Dedifferentiated amniotic fluid mesenchymal stem cell (primary cell): Measurements from ENCODE around the gene PLXNA4.

Source experiments
- DNase-seq: peaks from one replicate; pipeline ENCODE4 v3.0.0-alpha.2; 2016; ENCODE audit errors: extremely low spot score

The PLXNA4 gene

DNA sequence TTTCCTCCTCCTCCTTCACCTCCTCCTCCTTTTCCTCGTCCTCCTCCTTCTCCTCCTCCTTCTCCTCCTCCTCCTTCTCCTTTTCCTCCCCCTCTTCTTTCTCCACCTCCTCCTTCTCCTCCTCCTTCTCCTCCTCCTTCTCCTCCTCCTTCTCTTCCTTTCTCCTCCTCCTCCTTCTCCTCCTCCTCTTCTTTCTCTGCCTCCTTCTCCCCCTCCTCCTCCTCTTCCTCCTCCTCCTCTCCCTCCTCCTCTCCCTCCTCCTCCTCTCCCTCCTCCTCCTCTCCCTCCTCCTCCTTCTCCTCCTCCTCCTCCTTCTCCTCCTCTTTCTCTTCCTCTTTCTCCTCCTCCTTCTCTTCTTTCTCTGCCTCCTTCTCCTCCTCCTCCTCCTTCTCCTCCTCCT is 13.6 kb downstream of the PLXNA4 start:
- DNase-seq, result no peak

DNA sequence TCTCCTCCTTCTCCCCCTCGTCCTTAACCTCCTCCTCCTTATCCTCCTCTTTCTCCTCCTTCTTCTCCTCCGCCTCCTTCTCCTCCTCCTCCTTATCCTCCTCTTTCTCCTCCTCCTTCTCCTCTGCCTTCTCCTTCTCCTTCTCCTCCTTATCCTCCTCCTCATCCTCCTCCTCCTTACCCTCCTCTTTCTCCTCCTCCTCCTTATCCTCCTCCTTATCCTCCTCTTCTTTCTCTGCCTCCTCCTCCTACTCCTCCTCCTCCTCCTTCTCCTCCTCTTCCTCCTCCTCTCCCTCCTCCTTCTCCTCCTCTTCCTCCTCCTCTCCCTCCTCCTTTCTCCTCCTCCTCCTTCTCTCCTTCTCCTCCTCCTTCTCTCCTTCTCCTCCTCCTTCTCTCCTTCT is 14.5 kb downstream of the PLXNA4 start:
- DNase-seq, result no peak

DNA sequence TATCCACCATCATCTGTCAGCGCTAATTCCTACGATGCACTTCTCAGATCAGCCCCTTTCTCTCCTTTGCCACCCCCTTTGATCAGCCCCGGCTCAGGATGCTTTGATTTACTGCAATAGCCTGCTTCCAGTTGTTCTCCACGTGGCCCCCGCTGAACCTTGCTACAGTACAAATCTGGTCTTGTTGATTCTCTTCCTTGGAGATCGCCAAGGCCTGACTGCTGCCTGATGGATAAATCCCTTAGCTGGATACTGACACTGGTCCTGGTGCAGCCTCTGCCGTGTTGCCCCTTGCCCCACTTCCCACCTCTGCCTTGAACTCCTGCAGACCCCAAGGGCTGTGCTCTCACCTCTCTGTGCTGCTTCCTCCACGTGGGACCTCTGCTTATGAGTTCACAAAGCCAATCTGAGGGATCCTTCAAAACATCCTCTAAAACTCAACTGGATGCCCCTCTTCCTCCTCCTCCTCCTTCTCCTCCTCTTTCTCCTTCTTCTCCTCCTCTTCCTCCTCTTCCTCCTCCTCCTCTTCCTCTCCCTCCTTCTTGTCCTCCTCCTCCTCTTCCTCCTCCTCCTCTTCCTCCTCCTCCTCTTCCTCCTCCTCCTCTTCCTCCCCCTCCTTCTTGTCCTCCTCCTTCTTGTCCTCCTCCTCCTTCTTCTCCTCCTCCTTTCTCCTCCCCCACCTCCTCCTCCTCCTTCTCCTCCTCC is 15.3 kb downstream of the PLXNA4 start:
- no peak for DNase-seq

DNA sequence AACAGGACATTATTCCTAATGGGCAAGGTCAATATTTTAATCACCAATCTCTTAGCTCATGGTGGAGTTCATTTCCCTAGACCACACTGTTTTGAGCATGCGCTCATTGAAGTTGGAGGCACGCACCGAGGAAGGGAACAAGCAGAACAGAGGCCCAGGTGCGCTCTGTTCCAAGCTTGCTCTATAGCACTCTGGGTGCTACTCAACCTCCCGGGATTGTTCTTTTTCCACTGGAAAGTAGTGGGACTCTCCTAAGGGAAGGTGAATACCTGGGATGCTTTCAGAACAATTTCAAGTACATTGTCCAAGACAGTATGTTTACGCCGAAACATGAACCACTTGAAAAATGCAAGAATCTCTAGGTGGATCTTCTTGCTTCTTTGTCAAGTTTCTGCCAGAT is 16.2 kb downstream of the PLXNA4 start:
- no peak for DNase-seq

DNA sequence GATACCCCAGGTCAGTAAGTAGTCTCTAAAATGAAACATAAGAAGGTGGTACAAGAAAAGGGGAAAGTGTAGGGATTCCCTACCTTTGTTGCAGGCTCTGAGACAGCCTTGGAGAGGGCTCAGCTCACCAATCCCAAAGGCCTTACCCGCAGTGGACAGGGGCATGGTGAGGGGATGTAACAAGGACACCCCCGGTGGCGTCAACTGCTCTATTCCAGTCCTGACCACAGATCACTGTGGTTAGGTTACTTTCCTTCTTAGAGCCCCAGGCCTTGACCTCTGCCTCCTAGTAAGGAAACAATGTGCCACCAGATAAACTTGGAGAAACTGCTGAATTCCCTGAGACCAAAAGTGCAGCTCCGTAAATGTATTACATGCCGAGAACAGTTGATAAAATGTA is 17.5 kb downstream of the PLXNA4 start:
- DNase-seq, result no peak

DNA sequence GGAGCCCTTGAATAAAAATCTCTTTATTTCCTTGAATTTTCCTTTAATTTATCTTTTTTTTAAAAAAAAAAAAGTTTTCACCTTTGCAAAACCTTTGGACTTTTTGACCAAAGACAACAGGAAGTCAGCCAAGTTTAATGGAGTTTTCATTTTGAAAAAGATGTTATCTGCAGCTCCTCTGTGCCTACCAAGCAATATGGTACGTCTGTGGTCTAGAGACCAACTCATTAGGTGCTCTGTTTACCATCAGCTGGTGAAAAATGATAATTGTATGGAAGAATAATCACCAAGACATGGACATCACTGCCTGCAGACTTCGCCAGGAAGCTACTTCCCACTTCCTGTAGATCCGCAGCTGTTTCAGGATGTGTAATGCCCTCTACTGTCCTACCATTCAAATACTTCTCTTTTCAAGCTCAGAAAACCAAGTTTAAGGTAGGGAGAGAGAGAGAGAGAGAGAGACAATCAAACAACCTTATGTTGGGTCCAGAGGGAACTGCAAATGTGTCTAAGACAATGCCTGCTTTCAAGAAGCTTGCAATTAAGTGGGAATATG is 18.7 kb downstream of the PLXNA4 start:
- DNase-seq, result no peak

DNA sequence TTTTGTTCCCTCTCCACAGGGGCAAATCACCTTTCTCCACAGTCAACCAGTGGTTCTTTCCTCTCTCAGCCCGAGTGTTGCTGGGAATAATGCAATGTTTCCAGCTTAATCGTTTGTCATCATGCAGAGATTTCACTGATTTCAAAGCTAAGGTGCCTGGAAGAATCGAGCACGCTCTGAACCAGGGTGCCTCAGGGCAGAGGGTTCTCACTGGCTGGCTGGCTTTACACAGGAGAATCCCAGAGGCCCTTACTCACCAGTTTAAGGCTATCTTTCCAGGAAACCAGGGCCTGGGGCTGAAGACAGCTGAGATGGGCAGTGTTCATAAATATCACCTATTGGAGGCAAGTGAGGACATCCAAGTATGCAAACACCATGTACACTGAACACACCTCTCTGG is 21.8 kb downstream of the PLXNA4 start:
- no peak for DNase-seq

DNA sequence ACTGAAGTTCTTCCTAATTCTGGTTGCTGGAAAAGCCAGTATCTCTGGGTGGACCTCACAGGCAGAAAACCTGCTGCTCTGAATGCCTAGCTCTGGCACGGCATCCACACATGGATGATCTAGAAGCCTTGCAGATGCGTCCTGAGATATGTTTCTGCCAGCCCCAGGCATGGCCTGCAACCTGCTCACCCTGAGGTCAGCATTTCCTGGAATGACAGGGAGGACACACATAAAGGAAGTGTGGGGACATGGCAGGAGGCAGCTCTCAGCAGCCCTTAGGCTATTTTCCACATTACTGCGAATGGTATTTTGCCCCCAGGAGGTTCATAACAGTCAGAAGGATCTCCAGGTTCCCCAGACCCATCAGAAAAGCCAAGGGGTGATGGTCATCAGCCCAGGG is 23.2 kb downstream of the PLXNA4 start:
- DNase-seq, result no peak

DNA sequence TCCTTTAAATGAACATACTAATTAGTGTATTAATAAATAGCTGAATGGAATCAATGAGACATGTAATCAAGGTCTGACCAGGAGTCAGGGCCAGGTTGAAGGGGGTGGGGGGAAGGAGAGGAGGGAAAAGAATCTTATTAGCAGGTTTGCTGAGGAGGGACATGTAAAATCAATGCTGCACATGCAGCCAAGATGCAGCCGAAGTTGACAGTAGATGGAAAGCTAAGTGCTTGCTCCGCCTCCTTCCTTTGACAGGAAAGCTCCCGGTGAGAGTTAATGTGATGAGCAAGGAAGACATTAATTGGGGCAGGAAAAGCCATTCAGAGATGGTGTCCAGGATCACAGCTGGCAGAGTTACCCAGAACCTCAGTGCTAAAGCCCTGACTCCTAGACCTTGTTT is 24.4 kb downstream of the PLXNA4 start:
- no peak for DNase-seq

DNA sequence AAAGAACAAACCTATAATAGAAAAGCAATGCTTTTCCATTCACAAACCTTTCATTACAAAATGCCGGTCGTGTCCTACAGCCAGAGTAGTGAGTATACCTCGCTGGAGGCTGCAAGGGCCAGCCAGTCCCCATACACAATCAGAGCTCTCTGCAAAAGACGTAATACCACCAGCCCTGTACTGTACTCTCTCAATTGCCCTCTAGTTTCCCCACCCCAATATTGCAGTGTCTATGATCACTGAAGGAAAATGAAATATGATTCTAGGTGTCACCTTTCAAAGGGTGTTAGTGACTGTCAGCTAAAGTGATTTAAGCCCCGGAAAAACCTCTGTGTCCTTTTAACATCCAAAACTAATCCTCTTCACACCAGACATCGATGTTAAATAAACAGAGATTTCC is 24.8 kb downstream of the PLXNA4 start:
- DNase-seq, result no peak

DNA sequence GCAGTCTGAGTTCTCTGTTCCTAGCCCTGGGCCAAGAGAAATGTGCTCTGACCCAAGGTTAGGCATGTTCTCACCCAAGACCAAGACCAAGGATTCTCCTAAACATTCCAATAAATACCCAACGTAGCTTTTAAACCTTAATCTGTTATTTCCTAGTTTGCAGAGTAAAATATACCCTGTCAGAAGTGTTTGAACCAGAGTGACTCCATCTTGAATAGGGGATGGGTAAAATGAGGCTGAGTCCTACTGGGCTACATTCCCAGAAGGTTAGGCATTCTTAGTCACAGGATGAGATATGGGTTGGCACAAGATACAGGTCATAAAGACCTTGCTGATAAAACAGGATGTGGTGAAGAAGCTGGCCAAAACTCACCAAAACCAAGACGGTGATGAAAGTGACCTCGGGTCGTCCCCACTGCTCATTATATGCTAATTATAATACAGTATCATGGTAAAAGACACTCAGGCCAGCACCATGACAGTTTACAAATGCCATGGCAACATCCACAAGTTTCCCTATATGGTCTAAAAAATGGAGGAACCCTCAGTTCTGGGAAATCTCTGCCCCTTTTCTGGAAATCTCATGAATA is 27.7 kb downstream of the PLXNA4 start:
- DNase-seq, result no peak

DNA sequence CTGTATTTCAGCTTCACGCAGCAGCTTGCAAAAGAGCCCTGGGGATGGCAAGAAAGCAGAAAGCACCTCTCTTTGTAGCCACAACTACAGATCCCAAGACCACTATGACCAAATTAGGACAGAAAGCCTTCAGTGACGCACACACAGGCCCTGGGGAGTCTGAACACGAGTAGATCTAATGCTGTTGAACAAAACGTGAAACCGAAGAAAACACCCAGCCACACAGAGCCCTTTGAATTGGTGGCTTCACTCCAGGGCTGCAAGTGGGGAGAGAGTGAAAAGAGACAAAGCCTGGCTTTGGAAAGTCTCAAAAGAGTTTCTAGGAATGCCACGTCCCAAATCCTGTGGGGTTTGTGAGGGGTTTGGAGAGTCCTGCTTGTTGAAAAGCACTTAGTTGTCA is 28.4 kb downstream of the PLXNA4 start:
- DNase-seq, result no peak

DNA sequence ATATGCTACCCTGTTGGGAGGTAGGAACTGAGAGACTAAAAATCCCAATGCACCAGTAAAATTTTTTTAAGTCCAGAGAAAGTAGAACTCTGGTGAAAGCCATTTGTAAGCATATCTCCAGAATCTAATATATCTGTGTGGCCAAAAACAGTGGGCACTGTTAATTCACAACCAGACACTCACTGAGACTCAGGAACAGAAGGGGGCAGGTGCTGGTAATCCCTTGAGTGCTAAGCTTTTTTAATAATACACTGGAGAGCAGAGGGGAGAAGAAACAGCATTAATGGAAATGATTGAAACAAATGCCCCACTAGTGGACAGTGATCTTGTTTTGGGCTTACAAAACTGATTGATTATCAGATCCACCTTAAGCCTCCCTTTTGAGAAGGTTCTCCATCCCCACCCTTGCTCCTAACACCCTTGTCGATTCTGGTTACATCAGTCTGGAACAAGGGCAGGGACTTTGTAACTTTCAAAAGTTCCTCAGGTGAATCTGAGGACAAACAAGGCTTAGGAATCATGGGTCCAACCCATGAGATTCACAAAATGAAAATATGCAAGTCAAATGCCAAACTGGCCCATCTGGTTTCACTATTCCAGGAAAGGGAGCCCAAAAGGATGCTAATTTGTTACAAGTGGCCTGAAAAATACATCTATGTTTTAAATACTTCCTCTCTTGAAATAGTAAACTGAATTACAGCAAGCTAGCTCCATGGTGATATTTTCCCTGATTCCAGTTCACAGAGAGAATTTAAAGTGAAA is 29.7 kb downstream of the PLXNA4 start:
- DNase-seq, result no peak

DNA sequence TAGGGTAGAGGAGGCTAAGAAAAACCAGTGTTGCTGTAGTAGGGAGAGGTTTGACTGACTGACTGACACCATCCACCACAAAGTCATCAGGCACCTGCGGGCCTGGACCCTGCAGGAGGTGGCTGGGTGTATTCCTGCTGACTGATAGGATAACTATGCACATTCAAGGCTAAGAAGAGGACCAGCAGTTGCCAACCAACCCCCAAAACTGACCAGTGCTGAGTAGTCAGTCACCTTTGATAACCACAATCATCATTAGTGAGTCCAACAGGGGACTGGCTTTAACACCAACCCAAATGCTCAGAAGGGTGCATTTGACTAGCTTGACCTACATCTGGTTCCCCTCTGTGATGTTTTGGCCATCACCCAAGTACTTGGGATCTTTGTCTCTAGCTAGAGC is 30.5 kb downstream of the PLXNA4 start:
- DNase-seq, result no peak

DNA sequence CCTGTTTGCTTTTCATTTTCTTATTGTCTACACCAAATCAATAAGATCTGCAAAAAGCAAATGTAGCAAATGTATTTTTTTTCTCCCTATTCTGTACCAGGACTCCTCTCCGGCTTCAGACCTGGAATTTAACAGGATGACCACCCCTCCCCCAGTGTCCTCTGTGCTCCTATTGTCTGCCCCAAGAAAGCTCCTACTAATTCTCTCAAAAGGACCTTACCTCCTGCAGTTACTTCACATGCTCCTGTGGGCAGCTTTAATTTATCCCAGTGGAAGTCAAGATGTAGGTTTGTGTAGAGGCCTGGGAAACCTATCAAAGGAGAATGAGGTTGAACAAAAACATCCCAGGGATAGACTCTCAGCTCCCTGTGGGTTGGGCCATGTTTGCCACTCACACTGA is 31.3 kb downstream of the PLXNA4 start:
- DNase-seq, result no peak

DNA sequence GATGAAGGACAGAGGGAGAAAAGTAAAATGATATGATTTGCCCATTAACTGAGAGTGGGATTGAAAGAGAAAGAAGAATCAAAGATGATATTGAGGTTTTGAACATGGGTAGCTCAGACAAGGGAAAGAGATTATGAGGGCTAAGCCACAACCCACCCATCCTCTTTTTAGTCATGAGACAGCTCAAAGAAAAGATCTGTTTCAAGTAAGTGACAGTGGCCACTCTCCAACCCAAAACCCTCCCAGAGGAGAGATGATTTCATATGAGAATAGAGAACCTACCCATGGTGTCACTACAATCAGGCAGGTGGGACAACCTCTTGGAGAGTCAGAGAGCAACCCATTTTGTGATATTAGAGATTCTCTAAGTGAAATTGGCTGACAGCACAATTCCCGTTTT is 32.2 kb downstream of the PLXNA4 start:
- no peak for DNase-seq

DNA sequence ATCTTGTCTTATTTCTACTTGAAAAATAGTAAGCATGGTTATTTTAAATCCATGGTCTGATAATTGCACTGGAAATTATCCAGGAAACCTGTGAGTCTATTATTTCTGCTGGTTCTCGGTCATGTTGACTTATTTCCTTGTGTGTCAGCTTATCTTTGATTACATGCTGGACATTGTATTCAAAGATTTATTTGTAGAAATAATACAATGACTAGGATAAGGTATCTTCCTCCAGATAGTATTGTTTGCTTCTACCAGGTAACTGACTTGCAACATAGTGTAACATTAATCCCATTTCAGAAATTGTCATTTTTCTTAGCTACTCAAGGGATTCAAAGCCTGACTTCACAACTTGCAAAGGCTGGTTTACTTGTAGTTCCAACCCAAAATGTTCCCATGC is 33.4 kb downstream of the PLXNA4 start:
- no peak for DNase-seq

DNA sequence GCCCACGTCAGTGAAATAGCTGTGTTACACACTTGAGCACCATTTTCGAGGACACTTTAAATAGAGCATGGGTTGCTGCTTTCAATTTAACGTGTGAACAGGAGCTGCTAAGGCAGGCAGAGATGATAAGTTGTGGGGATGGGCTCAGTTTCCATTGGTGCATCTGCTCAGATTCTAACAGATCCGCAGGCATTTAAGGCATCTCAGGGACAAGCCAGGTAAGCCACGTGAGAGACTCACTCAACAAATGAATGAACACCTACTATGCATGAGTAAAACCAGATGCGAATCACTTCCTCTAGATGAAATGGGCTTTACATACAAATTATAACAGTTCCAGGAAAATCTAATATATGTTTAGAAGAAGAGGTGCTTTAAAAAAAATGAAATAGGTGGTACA is 34.6 kb downstream of the PLXNA4 start:
- DNase-seq, result no peak

DNA sequence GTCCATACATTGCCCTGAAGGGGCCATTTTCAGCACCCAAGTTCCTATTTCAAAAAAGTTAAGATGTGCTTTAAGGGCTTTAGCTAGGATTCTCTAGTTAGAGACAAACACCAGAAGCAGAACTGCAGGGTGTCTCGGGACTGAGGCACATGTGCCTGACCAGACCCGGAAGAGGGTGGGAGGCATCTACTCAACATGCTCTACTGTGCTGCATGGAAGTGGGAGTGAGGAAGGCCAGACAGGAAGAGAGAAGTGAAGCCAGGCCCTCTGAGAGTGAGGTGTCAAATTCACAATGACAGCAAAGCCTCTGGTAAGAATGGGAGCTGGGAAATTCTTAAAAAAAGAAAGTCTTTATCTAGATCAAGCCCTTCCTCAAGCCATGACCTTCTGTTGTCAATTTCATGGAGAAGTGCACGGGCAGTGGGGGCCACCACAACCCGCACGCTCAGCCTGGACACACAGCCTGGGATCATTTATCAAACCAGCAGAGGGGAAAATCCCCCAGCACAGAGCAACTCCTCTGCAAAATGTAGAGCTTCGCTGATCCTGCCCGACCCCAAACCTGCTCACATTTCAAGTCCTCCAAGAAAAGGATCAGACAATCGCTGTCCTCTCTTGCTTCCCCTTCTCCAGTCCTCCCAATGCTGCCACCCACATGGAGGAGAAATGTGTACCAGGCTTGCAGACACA is 38.7 kb downstream of the PLXNA4 start:
- no peak for DNase-seq

DNA sequence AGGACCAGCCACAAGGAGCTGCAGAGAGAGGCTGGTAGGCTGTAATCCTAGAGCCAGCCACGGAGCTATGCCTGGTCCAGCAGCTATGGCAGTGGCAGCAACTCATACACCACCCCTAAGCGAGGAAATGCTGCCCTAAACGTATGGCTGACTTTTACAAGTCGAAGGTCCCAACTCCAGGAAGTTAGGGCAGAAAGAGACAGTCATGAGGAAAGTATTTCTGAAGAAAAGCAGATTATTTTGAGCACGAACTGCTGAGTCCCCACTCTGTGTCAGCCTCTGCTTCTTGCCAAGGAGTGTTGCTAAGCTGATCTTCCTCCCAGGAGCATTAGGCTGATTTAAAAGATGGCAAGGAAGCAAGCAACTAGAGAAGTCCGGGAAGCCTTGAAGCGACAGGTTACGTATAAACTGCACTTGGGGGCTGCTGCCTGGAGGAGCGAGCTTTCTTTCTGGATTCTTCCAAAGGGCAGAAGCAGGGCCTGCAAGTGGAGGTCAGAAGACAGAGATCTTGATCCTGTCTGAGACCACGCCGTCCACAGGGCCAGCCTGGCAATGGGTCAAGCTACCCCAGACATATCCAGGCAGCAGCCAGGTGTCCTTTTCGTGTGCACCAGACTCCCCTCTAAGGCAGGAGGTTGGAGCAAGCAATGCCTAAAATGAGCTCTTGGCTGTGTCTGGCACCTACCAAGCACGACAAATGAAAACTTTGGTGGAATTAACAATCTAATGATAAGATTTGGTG is 39.4 kb downstream of the PLXNA4 start:
- DNase-seq, result no peak

DNA sequence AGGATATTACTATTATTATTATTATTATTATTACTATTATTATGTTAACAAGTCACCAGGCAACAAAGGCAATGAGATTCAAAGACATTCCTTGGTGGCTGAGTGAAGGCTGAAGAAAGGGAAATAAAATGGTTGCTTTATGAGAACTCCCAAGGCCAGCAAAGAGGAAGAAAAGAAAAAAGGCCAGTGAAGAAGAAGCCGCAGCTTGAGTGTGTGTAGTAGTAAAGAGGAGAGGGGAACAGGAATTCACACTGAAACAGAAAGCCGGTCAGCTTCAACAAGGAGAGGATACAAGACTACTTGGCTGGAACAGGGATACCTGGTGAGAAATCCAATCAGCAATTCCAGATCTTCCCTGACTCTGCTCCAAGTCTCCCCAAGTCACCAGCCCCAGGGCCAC is 42.4 kb downstream of the PLXNA4 start:
- no peak for DNase-seq

DNA sequence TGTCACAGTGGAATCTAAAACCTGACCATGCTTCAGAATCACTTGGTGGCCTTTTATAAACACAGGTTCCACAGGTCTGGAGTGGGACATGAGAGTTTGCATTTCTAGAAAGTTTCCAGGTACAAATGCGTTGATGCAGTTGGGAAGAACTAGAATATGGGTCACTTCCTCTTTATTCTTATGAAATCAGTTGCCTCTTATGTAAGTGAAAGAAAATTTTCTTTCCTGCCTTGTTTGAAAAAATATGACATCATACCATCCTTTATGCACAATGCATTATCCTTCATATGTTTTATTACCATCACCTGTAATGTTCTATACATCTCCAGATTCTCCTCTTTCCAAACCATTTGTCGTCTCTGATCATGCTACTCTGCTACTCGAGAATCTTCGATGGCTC is 44.0 kb downstream of the PLXNA4 start:
- DNase-seq, result no peak
